SK-N-SH treated with all-trans-retinoic acid at 6 μM for 48 hours (cell line): Measurements from ENCODE around the gene MAP3K7.

ENCODE experiments used
- ATAC-seq: fragments of 200-7000 bp; cut with Tn5 transposase; 3 replicates; pipeline ENCODE4 v1.9.1; 2020; ENCODE audit warnings: mild to moderate bottlenecking, moderate library complexity
- ARNTL ChIP-seq: fragments of 450-650 bp; formaldehyde crosslinking; IDR thresholded peaks from 2 replicates; pipeline ENCODE4 v1.5.0; 2020; ENCODE audit warnings: low read depth, mild to moderate bottlenecking, moderate library complexity, borderline replicate concordance
- BACH2 ChIP-seq: fragments of 250-450 bp; sonication (Bioruptor Pico); IDR thresholded peaks from 2 replicates; pipeline ENCODE4 v1.9.0; 2021; ENCODE audit warnings: mild to moderate bottlenecking, borderline replicate concordance
- CREB5 ChIP-seq: fragments of 250-450 bp; sonication (Bioruptor Pico); IDR thresholded peaks from 2 replicates; pipeline ENCODE4 v1.5.1; 2020; ENCODE audit warnings: low read depth, mild to moderate bottlenecking, moderate library complexity
- CSDC2 ChIP-seq: fragments of 250-450 bp; sonication (Bioruptor Pico); IDR thresholded peaks from 2 replicates; pipeline ENCODE4 v1.5.0; 2020; ENCODE audit warnings: mild to moderate bottlenecking, moderate library complexity
- CSRNP3 ChIP-seq: fragments of 250-450 bp; sonication (Bioruptor Pico); IDR thresholded peaks from 2 replicates; pipeline ENCODE4 v1.5.1; 2021; ENCODE audit warnings: mild to moderate bottlenecking, moderate library complexity
- ESRRG ChIP-seq: fragments of 250-450 bp; sonication (Bioruptor Pico); IDR thresholded peaks from 2 replicates; pipeline ENCODE4 v1.6.1; 2021; ENCODE audit warnings: mild to moderate bottlenecking
- ISL1 ChIP-seq: fragments of 250-450 bp; sonication (Bioruptor Pico); IDR thresholded peaks from 2 replicates; pipeline ENCODE4 v2.1.2; 2022; ENCODE audit warnings: mild to moderate bottlenecking, moderate library complexity
- OSR1 ChIP-seq: fragments of 250-450 bp; sonication (Bioruptor Pico); IDR thresholded peaks from 2 replicates; pipeline ENCODE4 v1.8.0; 2022; ENCODE audit warnings: moderate library complexity, mild to moderate bottlenecking, inconsistent platforms
- PATZ1 ChIP-seq: fragments of 250-450 bp; sonication (Bioruptor Pico); IDR thresholded peaks from 2 replicates; pipeline ENCODE4 v1.8.0; 2020; ENCODE audit warnings: mild to moderate bottlenecking, moderate library complexity, borderline replicate concordance
- POU6F1 ChIP-seq: fragments of 250-450 bp; sonication (Bioruptor Pico); IDR thresholded peaks from 2 replicates; pipeline ENCODE4 v1.8.0; 2021; ENCODE audit warnings: low read depth, mild to moderate bottlenecking, moderate library complexity, borderline replicate concordance
- PPARA ChIP-seq: fragments of 250-450 bp; sonication (Bioruptor Pico); IDR thresholded peaks from 2 replicates; pipeline ENCODE4 v1.5.0; 2020; ENCODE audit warnings: mild to moderate bottlenecking, borderline replicate concordance
- RARB ChIP-seq: fragments of 250-450 bp; sonication (Bioruptor Pico); IDR thresholded peaks from 2 replicates; pipeline ENCODE4 v1.8.0; 2021; ENCODE audit warnings: mild to moderate bottlenecking, moderate library complexity
- TCF4 ChIP-seq: fragments of 250-450 bp; sonication (Bioruptor Pico); IDR thresholded peaks from 2 replicates; pipeline ENCODE4 v1.8.0; 2021; ENCODE audit warnings: mild to moderate bottlenecking, moderate library complexity, borderline replicate concordance
- TOX ChIP-seq: fragments of 250-450 bp; sonication (Bioruptor Pico); IDR thresholded peaks from 2 replicates; pipeline ENCODE4 v1.8.0; 2021; ENCODE audit warnings: mild to moderate bottlenecking, moderate library complexity, borderline replicate concordance
- TSHZ2 ChIP-seq: fragments of 250-450 bp; sonication (Bioruptor Pico); IDR thresholded peaks from 2 replicates; pipeline ENCODE4 v1.5.0; 2020; ENCODE audit warnings: mild to moderate bottlenecking, moderate library complexity
- ZC3H10 ChIP-seq: fragments of 250-450 bp; sonication (Bioruptor Pico); IDR thresholded peaks from 2 replicates; pipeline ENCODE4 v1.5.1; 2021; ENCODE audit warnings: mild to moderate bottlenecking, moderate library complexity
- ZFP3 ChIP-seq: fragments of 250-450 bp; sonication (Bioruptor Pico); IDR thresholded peaks from 2 replicates; pipeline ENCODE4 v1.5.0; 2020; ENCODE audit warnings: mild to moderate bottlenecking, moderate library complexity
- ZFP30 ChIP-seq: fragments of 450-650 bp; formaldehyde crosslinking; IDR thresholded peaks from 2 replicates; pipeline ENCODE4 v1.5.0; 2022; ENCODE audit warnings: mild to moderate bottlenecking, moderate library complexity
- ZNF565 ChIP-seq: fragments of 450-650 bp; formaldehyde crosslinking; conservative IDR thresholded peaks from 2 replicates; pipeline ENCODE4 v1.5.0; 2020; ENCODE audit warnings: low read depth, mild to moderate bottlenecking, moderate library complexity
- ZNF8 ChIP-seq: fragments of 450-650 bp; formaldehyde crosslinking; IDR thresholded peaks from 2 replicates; pipeline ENCODE4 v1.5.0; 2020; ENCODE audit warnings: mild to moderate bottlenecking, moderate library complexity

The MAP3K7 gene

GRCh38 chr6:90508753-90509152 is 78.1 kb downstream of the MAP3K7 start:
- TF ChIP-seq ZC3H10 (CRISPR knock-in tag) = no peak
- no peak for TF ChIP-seq ARNTL
- no peak for TF ChIP-seq TSHZ2 (CRISPR knock-in tag)
- no peak for TF ChIP-seq POU6F1 (CRISPR knock-in tag)
- no peak for TF ChIP-seq TOX (CRISPR knock-in tag)
- TF ChIP-seq TCF4 (CRISPR knock-in tag) = no peak
- no peak for ATAC-seq

GRCh38 chr6:90502866-90503407 is 83.9 kb downstream of the MAP3K7 start:
- no peak for ATAC-seq
- no peak for TF ChIP-seq ZNF565 (CRISPR knock-in tag)
- TF ChIP-seq CSDC2 (CRISPR knock-in tag) = no peak
- TF ChIP-seq ARNTL = no peak
- no peak for TF ChIP-seq ISL1 (CRISPR knock-in tag)
- no peak for TF ChIP-seq PATZ1 (CRISPR knock-in tag)
- no peak for TF ChIP-seq CSRNP3 (CRISPR knock-in tag)
- TF ChIP-seq TOX (CRISPR knock-in tag) = no peak
- no peak for TF ChIP-seq ZC3H10 (CRISPR knock-in tag)
- TF ChIP-seq POU6F1 (CRISPR knock-in tag) = no peak
- TF ChIP-seq ZFP30 = no peak
- TF ChIP-seq ZNF8 (CRISPR knock-in tag) = no peak
- no peak for TF ChIP-seq RARB (CRISPR knock-in tag)
- no peak for TF ChIP-seq OSR1 (CRISPR knock-in tag)
- no peak for TF ChIP-seq BACH2 (CRISPR knock-in tag)
- TF ChIP-seq ESRRG (CRISPR knock-in tag) = no peak

GRCh38 chr6:90502381-90502780 is 84.5 kb downstream of the MAP3K7 start:
- no peak for ATAC-seq
- TF ChIP-seq ZNF8 (CRISPR knock-in tag) (no peak), ZNF565 (CRISPR knock-in tag) (no peak), CSDC2 (CRISPR knock-in tag) (no peak), PPARA (CRISPR knock-in tag) (no peak), CSRNP3 (CRISPR knock-in tag) (no peak), TCF4 (CRISPR knock-in tag) (no peak), ZFP3 (CRISPR knock-in tag) (no peak), POU6F1 (CRISPR knock-in tag) (no peak), ISL1 (CRISPR knock-in tag) (no peak), TOX (CRISPR knock-in tag) (no peak), ZC3H10 (CRISPR knock-in tag) (no peak), CREB5 (CRISPR knock-in tag) (no peak), ARNTL (no peak)
